ENCODE measurements around the gene ADAMTSL4.
"Not testable (repeated sequence)": the region's sequence is repeated elsewhere in the genome, so short reads cannot be mapped to it uniquely, and the experiment has no call there.

The ADAMTSL4 gene

GRCh38 chr1:150567341-150567716, 18.1 kb downstream of the ADAMTSL4 start:
- CTCF ChIA-PET, result no interaction called here
- POLR2A ChIA-PET (ENCODE audit: low non-redundant PET), result interaction anchor here (0.9 to 1.9 kb wide), 2 partner anchors 11 to 52 kb away, joined by 3 to 16 read pairs; partner anchors contain the start of genes FALEC and MCL1
- TF ChIP-seq, protein P1, sequence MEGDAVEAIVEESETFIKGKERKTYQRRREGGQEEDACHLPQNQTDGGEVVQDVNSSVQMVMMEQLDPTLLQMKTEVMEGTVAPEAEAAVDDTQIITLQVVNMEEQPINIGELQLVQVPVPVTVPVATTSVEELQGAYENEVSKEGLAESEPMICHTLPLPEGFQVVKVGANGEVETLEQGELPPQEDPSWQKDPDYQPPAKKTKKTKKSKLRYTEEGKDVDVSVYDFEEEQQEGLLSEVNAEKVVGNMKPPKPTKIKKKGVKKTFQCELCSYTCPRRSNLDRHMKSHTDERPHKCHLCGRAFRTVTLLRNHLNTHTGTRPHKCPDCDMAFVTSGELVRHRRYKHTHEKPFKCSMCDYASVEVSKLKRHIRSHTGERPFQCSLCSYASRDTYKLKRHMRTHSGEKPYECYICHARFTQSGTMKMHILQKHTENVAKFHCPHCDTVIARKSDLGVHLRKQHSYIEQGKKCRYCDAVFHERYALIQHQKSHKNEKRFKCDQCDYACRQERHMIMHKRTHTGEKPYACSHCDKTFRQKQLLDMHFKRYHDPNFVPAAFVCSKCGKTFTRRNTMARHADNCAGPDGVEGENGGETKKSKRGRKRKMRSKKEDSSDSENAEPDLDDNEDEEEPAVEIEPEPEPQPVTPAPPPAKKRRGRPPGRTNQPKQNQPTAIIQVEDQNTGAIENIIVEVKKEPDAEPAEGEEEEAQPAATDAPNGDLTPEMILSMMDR (conservative IDR thresholded peaks at IDR 0.05; ENCODE audit: low read depth), result no peak
- peak overlapping the region; percentile 100 for H3K27ac ChIP-seq
- DNase-seq (ENCODE audit: low spot score), result no peak

DNA sequence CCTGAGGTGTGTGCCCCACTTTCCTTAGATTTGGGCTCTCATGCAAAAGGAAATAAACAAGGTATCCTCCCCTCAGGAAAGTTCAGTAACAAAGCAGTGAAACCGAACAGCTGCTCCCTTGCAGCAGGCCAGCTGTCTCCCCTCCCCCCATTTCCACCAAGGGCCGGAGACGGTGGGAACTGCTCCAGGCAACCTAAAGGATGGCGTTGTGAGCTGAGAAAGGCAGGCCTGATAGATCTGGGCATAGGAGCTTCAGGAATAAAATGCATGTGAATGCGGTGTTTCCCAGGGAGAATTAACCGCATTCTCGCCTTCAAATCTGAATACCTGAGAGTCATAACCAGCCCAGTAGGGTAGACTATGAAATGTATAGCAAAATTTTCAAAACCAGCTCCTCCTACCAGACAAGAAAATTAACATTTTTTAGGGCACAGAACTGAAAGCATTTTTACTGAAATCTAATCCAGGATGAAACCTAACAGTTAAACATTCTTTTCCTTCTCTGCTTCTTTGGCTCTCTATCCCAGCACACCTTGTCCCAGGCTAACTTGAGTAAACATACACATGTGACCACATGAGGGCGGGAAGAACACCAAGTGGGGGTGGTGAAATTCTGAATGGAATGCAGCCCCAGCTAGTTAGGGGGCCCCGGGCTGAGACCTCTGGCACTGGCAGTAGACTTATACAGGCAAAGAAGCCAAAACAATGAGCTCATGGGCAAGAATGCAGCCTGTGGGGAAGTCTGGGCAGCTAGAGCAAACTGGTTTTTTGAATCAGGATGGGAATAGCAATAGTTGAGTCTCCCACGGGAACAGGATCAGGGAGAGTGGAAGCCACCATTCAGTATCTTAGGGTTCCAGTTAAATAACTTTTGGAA, 18.7 kb downstream of the ADAMTSL4 start:
- ChIA-PET CTCF (no interaction called here), POLR2A (ENCODE audit: low non-redundant PET) (interaction anchor here (0.9 to 1.9 kb wide), 2 partner anchors 11 to 53 kb away, joined by 3 to 16 read pairs; partner anchors contain the start of genes FALEC and MCL1)
- DNase-seq (ENCODE audit: low spot score), result peak; percentile 87
- peak overlapping the region; percentile 100 for H3K27ac ChIP-seq
- TF ChIP-seq, protein P1 (conservative IDR thresholded peaks at IDR 0.05; ENCODE audit: low read depth), result no peak

- ChIA-PET POLR2A (ENCODE audit: low non-redundant PET) (interaction anchor here (1.9 kb wide), 1 partner anchor 10 kb away, joined by 16 read pairs; the partner anchor contains the start of gene MCL1), CTCF (no interaction called here)
- peak overlapping the region; percentile 100 for H3K27ac ChIP-seq
- DNase-seq (ENCODE audit: low spot score), result no peak
- TF ChIP-seq, protein P1 (conservative IDR thresholded peaks at IDR 0.05; ENCODE audit: low read depth), result no peak
Measured at GRCh38 chr1:150568594-150568966, 19.4 kb downstream of the ADAMTSL4 start.

DNA sequence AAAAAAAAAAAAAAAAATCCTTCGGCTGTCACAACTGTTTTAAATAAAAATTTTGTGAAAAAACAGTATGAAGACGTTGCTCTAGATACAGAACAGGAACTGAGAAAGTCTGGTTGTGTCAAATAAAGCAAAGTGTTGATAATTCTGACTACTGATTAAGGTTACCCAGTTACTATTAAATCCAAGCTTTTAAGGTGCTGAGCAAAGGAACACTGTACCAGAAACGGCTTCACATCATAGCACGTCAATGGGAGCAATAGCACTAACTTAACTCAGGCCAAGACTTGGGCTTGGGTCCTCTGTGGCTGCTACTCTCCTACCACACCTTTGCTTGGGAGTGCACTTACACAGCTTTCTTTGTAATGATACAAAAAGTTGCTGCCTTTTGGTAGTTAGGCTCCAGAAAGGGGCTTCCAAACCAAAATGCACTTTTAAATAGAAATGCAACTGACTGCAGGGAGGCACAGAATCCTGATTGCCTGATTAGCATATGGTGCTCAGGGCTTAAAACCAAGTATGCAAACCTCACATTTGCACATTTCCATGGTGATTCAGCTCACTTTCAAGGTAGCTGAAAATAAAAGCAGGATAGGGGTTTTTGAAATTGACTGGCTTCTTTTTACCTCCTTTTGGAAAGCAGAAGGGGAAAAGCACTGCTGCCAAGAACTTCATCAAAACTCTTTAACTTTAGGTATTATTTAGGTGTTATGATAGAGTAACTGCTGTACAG, 23.9 kb downstream of the ADAMTSL4 start:
- TF ChIP-seq, protein P1 (conservative IDR thresholded peaks at IDR 0.05; ENCODE audit: low read depth), result no peak
- peak overlapping the region; percentile 88 for H3K27ac ChIP-seq
- DNase-seq (ENCODE audit: low spot score), result no peak
- POLR2A ChIA-PET (ENCODE audit: low non-redundant PET), result interaction anchor here (0.7 to 1.0 kb wide), 3 partner anchors 11 to 76 kb away, joined by 3 to 4 read pairs (median 4); no protein-coding TSS in a partner anchor
- CTCF ChIA-PET, result no interaction called here

- H3K27ac ChIP-seq, result peak overlapping the region; percentile 88
- POLR2A ChIA-PET (ENCODE audit: low non-redundant PET), result interaction anchor here (0.6 to 1.0 kb wide), 2 partner anchors 12 to 253 kb away, joined by 3 to 4 read pairs; no protein-coding TSS in a partner anchor
- not testable (repeated sequence) for DNase-seq (ENCODE audit: low spot score)
- CTCF ChIA-PET, result interaction anchor here (0.8 kb wide), 1 partner anchor 14 kb away, joined by 4 read pairs; no protein-coding TSS in a partner anchor
Measured at GRCh38 chr1:150573648-150574071, 24.5 kb downstream of the ADAMTSL4 start.

- TF ChIP-seq, protein P1 (conservative IDR thresholded peaks at IDR 0.05; ENCODE audit: low read depth), result no peak
- CTCF ChIA-PET, result interaction anchor here (0.7 to 2.0 kb wide), 3 partner anchors 14 to 88 kb away, joined by 3 to 11 read pairs (median 4); no protein-coding TSS in a partner anchor
- POLR2A ChIA-PET (ENCODE audit: low non-redundant PET), result interaction anchor here (0.6 kb wide), 1 partner anchor 254 kb away, joined by 3 read pairs; no protein-coding TSS in a partner anchor
- no peak for DNase-seq (ENCODE audit: low spot score)
- H3K27ac ChIP-seq, result peak overlapping the region; percentile 88
Measured at GRCh38 chr1:150574260-150575071, 25.3 kb downstream of the ADAMTSL4 start.

Data from RWPE1 (cell line).